Uterus (tissue), 4 donors: ENCODE data around the gene NOA1. TPM values are rescaled to one million over a fixed set of nuclear protein-coding genes. Genes with fewer than 3 reads are reported as not detected.

Experiments
- DNase-seq, 2 donors: peaks; one replicate each; pipeline ENCODE4 v3.0.0-alpha.2; 2019 to 2020
- H3K27ac ChIP-seq, 2 donors: fragments of 200-600 bp; sonication (generic); 1 replicate in 1 of 2; 2 replicates in 1 of 2; pipeline ENCODE4 v1.5.1; 2016 to 2018
- H3K27me3 ChIP-seq, 2 donors: fragments of 200-600 bp; sonication (generic); one replicate each; pipeline ENCODE4 v1.5.1; 2018 to 2019; ENCODE audit warnings: control low read depth in 1 of 2
- H3K36me3 ChIP-seq, 2 donors: fragments of 200-600 bp; sonication (generic); one replicate each; pipeline ENCODE4 v1.5.1; 2019; ENCODE audit warnings: control low read depth in 1 of 2
- H3K4me1 ChIP-seq, 2 donors: fragments of 200-600 bp; sonication (generic); one replicate each; pipeline ENCODE4 v1.5.1; 2018 to 2019; ENCODE audit warnings: control low read depth in 1 of 2
- H3K4me3 ChIP-seq, 2 donors: fragments of 200-600 bp; sonication (generic); 1 replicate in 1 of 2; 2 replicates in 1 of 2; pipeline ENCODE4 v1.5.1; 2018 to 2019; ENCODE audit warnings: mild to moderate bottlenecking in 1 of 2
- H3K9me3 ChIP-seq, 2 donors: fragments of 200-600 bp; sonication (generic); one replicate each; pipeline ENCODE4 v1.5.1; 2019; ENCODE audit warnings: control low read depth in 1 of 2
- POLR2A ChIP-seq, 2 donors: fragments of 450-650 bp; IDR thresholded peaks; one replicate each; pipeline ENCODE4 v1.6.1; 2016; ENCODE audit warnings: antibody characterized with exemption in 2 of 2, mild to moderate bottlenecking in 1 of 2, moderate library complexity in 1 of 2
- intact Hi-C: fragments of 100-400 bp; cut with DNase I; formaldehyde crosslinking; loops from one replicate; pipeline ENCODE4 v1.15.1; 2023; ENCODE audit warnings: low total_unique reads
- small RNA-seq: library from RNA; depleted of rRNA; stranded (forward); fragments of <200 nt; gene quantifications from one replicate; pipeline ENCODE3, GENCODE V24; 2016
- total RNA-seq, 4 donors: library from RNA; depleted of rRNA in 3 of 4; stranded (reverse); fragments of >200 nt in 3 of 4; gene quantifications; one replicate each; pipeline versions ENCODE4 v1.1.0 to v1.2.4, GENCODE V29; 2014 to 2023
- TF ChIP-seq, protein P1 (sequence below), 4 experiments: fragments of 200-600 bp in 2 of 4; fragments of 450-650 bp in 2 of 4; sonication (generic) in 2 of 4; IDR thresholded peaks; one replicate each; pipeline ENCODE4 v1.5.1; 2016 to 2019; ENCODE audit warnings: antibody characterized with exemption in 4 of 4, mild to moderate bottlenecking in 2 of 4, moderate library complexity in 1 of 4
- donor health status: DM: yes; HTN: yes; CAD: no.

The NOA1 gene
- total RNA-seq, 4 donors from 2014 or later, result 14.1 to 21.8 (median 18.4) TPM

DNA sequence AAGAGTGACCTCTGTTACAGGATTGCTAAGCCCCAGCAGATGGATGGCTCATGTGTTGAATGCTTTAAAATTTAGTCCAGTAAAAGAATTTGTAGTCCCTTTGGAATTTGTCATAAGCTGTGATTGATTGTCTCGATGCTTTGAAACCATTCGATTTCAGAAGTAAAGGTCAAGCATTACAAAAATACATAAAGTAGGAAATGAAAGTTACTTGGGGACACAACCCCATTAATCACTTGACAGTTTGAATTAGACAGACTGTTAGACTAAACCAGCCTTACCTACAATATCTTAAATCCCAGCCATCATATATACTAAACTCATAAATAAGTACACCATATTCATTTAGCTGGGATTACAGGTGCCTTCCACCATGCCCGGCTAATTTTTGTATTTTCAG lies 63.1 kb downstream of the NOA1 start:
- Histone ChIP-seq H3K9me3 (no peaks in the 10 kb centered on the region), H3K4me1 (no peaks in the 10 kb centered on the region), H3K27me3 (no peaks in the 10 kb centered on the region), H3K27ac (no peak overlapping the region), H3K4me3 (no peak overlapping the region), H3K36me3 (no peaks in the 10 kb centered on the region)
- TF ChIP-seq, protein P1, sequence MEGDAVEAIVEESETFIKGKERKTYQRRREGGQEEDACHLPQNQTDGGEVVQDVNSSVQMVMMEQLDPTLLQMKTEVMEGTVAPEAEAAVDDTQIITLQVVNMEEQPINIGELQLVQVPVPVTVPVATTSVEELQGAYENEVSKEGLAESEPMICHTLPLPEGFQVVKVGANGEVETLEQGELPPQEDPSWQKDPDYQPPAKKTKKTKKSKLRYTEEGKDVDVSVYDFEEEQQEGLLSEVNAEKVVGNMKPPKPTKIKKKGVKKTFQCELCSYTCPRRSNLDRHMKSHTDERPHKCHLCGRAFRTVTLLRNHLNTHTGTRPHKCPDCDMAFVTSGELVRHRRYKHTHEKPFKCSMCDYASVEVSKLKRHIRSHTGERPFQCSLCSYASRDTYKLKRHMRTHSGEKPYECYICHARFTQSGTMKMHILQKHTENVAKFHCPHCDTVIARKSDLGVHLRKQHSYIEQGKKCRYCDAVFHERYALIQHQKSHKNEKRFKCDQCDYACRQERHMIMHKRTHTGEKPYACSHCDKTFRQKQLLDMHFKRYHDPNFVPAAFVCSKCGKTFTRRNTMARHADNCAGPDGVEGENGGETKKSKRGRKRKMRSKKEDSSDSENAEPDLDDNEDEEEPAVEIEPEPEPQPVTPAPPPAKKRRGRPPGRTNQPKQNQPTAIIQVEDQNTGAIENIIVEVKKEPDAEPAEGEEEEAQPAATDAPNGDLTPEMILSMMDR (IDR thresholded peaks at IDR 0.05), result no peak
- no peak for TF ChIP-seq POLR2A (IDR thresholded peaks at IDR 0.05)
- no peak for DNase-seq
- intact Hi-C loops, result no loop called here

Small RNAs within 50 kb of the gene (small RNA-seq; reads per million reads assigned to genes)
- not detected for gene RNU6-998P

Other genes with a start within 250 kb of the NOA1 start
- gene SPINK2, start 155.9 kb downstream of the NOA1 start, total RNA-seq, result not detected
- 10 to 100 TPM in 3 of 4 donors, 1 to 10 TPM in 1; 9.2 to 82.7 (median 27.4) TPM for gene REST, start 69.7 kb downstream of the NOA1 start, total RNA-seq
- 100 to 1,000 TPM in 2 of 4 donors, 10 to 100 TPM in 2; 35.9 to 211 (median 117) TPM for gene POLR2B, start 1.3 kb upstream of the NOA1 start, total RNA-seq
- gene IGFBP7, start 132.8 kb upstream of the NOA1 start, total RNA-seq, result 1,000 to 10,000 TPM in 1 of 4 donors, 100 to 1,000 TPM in 3; 225 to 1,715 (median 711) TPM